Hippocampal formation (tissue), 2 donors: ENCODE data around the gene NDUFV1.

ENCODE experiments used
- DNase-seq, 2 donors: peaks; one replicate each; lab custom pipeline; 2025; lab: John Stamatoyannopoulos, UW

NDUFV1 gene

DNA sequence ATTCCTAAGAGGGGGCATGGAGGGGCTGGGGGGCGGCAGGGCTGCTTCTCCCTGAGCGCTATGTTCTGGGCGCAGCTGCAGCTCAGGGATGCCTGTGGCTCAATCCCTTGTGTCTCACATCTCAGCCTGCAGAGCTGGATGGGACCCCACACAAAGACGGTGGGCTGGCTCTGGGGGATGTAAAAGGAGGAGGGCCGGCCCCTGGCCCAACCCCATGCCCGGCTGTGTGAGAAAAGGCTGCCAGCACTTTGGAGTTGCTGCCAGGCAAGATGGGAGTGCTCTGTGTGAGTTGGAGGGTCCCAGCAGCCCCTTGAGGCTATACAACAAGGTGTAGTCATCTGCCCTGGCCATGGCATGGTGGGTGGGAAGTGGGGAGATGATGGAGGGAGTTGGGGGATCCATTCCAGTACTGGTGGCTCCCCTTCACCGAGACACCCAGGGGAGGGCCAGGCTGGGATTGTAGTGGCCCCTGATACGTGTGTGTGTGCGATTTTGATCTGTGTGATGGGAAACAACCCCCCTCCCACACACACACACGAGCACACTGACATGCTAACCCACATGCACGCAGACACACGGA, 34.1 kb downstream of the NDUFV1 start:
- no peak for DNase-seq

DNA sequence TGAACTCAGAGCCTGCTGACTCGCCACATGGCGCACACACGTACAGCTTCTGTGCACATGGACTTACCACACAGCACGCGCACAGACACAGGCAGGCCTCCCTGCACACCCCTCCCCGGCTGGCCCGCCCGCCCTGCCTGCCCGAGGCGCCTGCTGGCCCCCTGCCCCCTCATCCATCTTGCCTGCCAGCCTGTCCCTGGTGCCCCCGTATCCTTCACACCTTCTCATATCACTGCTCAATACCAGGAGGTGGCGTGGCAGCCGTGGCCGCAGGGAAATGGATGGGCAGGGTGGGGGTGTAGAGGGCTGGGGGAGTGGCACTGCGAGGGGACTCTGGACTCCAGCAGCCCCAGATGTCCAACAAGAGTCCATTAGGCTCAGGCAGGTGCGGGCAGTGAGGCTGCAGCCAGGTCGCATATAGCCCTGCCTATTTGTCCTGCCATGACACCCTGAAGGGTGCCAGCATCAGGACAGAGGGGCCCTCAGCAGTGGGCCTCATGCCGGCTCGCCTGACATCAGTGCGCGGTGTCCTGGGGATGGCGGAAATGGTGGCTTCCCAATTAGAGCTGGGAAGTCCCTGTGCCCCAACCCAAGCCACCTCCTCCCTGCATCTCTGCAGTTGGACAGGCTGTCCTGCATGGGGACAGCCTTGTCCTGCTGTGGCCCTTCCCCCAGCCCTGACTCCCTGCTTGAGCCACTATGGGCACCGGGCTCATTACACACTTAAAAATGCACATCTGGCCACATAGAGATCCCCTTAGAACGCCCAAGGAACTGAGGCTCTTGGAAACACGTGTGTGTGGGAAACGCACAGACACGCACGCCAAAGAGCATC, 34.8 kb downstream of the NDUFV1 start:
- no peak for DNase-seq

DNA sequence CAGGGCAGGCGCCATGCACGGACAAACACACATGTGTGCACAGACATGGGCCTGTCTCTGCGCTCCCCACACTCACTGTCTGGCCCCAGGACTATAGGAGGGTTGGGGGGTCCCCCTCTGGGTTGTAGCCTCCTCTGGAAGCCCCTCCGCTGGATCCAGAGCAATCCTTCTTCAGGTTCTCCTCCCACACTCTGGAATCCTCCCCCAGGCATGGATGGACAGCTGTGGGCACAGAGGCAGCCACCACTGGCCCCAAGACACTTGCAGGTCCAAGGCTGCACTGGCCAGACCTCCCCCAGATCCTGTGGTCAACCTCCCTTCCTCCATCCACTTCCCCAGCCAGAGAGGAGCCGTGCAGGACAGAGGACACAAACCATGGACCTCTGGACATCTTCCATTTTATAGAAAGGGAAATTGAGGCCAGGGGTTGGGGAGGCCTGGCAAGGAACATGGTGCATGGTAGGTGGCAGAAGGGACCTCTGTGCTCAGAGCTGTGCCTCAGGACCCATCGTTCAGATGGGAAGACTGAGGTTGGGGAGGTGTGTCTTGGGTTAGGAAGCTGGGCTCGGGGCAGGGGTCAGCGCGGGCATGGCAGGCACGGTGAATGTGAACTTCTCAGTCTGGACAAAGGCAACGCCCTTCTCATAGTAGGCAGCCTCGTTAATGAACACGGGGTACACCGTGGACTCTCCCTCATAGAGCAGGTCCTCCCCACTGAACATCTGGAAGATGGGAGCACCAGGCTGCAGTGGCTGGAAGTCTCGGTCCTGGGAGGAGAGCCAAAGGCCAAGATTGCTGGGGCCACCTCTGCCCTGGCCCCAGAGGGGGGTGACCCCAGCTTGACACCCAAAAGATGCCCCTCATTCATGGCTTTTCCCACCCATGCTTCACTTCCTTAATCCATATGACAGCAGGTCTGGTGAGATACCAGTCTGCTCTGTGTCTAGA, 35.7 kb downstream of the NDUFV1 start:
- DNase-seq, result no peak

DNA sequence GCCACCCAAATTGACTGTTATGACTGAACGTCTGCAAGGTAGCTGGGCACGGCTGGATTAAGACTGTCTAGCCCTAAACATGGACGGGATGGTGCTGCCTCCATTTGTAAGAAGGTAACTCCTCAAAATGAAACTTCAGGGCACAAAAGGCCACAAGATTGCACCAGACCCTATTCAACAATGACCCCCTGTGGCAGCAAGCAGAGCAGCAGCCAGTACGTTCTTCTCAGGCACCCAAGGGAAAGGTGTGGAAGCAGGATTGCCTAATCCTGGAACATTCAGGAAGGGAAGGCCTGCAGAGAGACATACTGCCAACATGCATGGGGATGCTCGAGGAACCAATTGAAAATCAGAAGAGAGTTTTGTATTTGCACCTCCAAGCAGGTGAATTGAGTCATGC, 37.3 kb downstream of the NDUFV1 start:
- no peak for DNase-seq

DNA sequence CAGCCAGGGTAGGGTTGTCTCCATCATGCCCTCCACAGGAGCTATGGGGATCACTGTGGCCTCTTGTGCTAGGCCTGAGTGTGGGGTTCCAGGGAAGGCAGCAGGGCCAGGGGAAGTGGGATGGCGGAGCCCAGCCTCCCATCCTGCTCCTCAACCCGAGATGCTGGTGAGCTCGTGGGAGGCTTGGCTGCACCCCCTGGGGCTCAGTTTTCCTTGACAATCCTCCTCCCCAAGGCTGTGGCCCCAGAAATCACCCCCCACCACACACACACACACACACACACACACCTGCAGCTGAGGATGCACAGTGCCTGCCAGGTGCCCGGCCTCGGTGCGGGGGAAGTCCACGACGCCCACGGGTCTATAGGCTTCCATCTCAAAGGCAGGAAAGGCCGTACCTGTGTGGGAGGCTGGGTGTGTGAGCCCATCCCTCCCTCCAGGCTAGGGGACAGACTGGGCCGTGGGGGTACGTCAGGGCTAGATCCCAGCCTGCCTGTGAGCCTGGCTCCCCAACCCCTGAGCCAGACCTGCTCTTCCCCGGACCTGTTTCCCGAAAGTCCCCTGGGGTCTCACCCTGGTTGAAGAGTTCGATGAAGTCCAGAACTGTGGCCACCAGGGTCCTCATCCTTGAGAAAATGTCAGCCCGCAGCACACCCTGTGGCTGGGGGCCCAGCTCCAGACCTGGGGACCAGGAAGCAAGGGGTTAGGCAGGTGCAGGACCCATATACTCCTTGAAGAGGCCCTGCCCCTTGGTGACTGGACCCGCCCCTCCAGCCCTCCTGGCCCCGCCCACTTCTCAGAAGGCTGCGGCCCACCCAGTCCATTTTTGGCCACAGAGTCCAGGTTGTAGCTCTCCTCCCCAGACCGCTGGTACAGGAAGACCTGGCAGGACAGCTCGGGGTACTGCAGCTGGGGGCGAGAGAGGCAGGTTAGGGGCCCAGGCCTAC, 38.0 kb downstream of the NDUFV1 start:
- no peak for DNase-seq

DNA sequence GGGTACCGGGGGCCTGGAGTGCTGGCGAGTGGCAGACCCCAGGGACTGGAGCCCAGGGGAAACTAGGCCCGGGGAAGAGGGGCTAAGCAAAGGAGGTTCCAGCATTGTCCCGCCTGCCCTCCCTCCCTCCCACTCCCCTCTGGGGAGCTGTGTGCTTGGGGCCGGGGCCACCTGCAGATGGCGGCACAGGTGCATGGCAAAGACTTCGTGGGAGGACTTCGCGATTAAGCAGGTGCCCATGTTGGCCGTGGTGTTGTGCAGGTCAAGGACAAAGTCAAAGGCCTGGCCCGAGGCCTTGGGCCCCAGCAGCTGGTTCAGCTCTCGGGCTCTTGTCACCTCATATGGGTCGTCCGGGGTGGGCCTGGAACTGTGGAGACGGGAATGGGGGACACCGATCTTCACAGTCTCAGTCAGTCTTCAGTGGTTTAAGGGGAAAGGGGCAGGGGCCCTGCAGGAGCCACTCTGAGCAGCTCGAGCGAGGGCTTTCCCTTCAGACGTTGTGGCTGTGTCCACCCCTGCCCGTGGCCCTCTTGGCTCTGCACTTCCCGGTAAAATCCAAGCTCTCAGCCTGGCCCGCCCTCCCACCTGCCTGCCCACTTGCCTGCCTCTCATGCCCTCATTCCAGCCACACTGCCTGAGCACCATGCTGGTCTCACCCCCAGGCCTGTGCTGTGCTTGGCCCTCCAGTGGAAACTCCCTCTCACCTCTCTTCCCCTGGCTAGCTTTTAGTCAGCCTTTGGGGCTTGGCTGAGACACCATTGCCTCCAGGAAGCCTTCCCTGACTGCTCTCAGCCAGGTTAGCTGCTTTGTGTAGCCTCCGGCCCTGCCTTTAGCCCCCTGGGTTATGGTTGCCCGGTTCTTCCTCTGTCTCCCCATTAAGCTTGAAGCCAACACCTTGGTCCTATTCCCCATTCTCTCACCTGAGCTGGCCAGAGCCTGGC, 39.1 kb downstream of the NDUFV1 start:
- no peak for DNase-seq

DNA sequence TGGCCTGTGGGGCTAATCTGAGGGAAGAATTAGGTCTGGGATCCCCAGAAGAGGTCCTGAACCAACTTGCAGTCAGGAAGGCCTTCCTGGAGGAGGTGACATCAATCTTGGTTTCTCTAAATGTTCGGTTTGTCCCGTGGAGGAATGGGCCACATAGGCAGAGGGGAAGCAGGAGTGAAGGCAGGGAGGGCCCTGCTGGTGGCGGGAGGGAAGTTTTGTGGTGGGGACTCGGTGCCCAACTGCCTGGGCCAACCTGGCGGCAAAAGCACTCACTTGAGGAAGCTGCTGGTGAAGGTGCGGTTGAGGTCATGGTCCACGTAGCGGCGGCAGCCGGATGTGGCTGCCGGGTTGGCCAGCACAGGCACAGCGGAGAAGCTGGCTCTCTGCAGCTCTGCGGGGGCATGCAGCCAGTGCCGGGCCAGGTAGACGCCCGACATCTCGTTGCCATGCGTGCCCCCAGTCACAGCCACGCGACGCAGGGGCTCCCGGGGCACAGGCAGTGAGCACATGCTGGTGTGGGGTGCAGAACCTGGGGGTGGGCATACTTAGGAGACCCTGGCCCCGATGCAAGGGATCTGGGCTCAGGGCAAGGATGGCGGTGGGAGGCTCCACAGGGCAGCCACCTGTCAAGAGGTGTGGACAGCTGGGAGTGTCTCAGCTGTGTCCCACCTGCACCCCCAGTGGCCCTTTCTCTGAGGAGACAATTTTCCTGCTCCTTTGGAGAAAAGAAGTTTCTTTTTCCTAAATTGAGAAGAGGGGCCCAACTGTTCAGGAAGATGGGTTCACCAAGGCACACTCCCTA, 40.0 kb downstream of the NDUFV1 start:
- DNase-seq, result no peak

DNA sequence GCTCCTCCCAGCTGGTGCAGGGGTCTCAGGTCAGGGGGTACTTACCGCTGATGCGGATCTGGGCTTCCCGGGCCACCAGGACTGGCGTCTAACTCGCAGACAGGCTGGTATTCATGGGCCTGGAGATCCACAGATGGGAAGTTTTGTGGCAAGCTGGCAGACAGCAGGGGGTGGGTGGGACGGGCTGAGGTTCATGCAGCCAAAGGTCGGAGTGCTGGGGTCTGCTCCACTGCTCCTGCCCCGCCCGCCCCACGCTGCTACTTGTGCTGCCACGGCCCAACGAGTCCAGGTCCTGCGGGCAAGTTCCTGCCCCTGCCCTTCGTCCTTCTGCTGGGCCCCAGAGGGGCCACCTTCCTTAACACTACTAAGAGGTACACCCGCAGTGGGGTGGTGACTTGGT, 40.7 kb downstream of the NDUFV1 start:
- DNase-seq, result no peak

DNA sequence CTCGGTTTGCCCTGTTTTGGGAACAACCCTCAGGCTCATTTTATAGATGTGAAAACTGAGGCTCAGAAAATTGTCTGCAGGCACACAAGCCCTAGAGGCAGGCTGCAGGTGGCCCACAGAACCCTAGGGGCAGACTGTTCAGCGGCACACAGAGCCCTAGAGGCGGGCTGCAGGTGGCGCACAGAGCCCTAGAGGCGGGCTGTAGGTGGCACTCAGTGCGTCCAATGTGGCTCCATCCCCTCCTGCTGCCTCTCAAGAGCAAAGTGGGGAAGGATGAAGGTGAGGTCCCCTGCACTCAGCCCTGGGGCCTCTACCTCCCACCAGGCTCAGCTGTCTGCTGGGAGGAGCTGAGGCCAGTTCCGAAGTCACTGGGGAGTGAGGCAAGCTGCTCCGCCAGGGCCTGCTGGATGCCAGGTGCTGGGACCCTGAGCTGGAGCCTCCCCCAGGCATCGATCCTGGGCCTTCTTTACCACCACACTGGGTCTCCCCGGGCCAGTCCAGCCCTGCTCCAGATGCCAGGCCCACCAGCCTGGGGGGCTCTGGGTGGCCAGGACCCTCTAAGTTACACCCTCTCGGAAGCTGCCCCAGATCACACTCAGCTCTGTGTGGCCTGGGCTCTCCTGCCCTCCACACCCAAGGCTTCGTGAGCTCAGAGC, 41.5 kb downstream of the NDUFV1 start:
- DNase-seq, result no peak

DNA sequence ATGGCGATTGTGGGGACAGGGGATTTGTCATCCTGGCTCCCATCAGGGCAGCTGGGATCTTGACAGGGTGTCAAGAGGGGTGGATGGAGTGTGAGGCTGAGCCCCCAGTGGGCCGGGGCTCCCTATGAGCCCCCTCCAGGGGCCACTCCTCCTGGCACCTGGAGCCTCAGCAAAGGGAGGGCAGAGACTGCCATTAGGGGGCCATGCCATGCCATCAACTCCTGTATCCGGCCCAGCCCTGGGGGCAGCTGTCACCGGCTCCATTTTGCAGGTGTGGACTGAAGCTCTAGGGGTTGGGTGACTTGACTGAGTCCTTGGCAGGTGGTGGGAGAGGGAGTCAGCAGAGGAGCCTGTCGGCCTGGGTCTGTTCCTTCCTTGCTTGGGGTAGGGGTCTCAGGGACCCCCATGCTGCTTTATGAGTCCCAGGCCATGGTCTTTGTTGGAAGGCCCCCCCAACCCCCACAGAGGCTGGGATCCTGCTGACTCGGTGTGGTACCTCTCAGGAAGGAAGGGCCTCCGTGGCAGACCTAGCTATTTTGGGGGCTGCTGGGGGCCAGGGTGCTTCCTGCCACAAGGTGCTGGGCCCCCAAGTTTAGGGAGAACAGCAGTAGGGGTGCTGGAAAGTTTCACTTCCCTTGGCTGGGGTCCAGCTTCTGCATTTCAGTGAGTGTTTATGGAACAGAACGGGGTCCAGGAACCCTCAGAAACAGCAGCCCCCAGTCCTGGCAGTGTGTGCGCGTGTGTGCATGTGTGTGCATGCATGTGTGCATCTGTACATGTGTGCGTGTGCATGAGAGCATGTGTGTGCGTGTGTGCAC, 42.3 kb downstream of the NDUFV1 start:
- DNase-seq, result no peak

DNA sequence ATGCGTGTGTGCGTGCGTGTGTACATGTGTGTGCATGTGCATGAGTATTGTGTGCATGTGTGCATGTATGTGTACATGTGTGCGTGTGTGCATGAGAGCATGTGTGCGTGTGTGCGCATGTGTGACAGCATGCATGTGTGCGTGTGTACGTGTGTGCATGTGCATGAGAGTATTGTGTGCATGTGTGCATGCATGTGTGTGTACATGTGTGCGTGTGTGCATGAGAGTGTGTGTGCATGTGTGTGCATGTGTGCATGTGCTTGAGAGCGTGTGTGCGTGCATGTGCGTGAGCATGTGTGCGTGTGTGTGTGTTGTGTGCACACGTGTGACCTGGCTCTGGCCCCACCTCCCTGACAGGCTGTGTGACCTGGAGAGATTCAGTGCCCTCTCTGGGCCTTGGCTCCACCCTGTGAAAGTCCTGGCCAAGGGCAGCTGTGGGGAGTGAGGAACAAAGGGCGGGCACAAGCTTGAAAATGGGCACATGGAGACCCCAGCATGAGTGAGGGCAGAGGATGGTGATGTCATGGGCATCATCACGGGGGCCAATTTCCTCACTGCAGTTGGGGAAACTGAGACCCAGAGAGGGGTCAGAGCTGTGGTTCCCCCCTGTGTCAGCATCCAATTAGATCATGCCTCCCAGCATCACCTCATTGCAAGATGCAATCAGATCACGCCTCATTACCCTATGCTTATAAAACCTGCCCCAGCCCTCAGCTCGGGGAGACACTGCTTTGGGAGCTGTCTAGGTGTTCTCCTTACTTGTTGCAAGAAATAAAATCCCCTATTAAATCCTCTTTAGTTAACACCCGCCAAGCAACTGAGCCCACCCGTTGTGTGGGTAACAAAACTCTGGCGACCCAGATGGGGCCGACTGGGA, 43.1 kb downstream of the NDUFV1 start:
- no peak for DNase-seq

DNA sequence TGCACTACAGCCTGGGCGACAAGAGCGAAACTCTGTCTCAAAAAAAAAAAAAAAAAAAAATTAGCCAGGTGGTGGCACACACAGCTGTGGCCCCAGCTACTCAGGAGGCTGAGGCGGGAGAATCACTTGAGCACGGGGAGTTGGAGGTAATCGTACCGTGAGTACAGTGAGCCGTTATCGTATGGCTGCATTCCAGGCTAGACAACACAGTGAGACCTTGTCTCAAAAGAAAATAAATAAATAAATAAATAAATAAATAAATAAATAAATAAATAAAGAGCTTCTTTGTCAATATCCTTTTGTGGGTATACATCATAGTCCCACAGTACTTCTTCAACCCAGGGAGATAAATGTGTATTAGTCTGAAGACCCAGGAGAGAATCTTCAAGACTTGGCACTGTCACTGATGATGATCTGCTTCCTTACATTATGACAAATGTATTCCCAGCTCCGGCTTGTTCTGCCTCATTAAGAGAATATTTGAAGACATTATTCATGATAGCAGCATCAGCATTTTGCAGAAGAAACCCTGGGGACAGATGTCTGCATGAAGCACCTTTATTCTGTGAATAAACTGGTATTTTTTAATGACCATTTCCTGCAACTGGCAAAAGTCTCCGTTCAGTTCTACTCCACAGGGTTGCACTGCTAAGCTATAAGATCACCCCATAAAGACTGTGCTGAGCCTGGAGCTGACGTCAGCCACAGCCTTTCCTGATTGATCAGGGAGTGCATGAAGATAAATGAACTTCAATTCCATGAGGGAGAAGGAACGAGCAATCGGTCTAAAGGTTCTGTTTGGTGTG, 45.4 kb downstream of the NDUFV1 start:
- no peak for DNase-seq

DNA sequence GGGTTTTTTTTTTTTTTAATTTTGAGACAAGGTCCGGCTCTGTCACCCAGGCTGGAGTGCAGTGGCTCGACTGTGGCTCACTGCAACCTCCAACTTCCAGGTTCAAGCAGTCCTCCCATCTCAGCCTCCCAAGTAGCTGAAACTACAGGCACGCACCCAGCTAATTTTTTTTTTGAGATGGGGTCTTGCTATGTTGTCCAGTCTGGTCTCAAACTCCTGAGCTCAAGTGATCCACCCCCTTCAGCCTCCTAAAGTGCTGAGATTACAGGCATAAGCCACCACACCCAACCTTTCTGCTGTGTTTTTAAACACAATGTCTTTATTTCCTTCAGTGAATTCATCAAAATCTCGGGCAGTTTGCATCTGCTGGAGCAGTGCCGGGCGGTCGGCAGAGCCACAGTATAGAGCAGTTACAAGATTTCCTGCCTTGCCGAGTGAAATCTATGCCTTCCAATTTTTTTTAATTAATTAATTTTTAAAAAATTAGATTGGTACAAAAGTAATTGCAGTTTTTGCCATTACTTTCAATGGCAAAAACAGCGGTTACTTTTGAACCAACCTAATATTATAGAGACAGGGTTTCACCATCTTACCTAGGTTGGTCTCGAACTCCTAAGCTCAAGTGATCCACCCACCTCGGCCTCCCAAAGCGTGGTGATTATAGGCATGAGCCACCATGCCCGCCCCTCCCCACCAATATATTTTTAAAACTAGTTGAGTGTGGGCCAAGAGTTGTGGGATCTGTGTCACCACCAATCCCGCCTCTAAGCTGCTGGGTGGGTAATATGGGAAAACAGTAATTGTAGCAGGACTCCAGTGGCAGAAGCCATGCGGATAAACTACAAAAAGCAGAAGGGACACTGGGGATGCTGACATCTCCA, 46.5 kb downstream of the NDUFV1 start:
- no peak for DNase-seq

DNA sequence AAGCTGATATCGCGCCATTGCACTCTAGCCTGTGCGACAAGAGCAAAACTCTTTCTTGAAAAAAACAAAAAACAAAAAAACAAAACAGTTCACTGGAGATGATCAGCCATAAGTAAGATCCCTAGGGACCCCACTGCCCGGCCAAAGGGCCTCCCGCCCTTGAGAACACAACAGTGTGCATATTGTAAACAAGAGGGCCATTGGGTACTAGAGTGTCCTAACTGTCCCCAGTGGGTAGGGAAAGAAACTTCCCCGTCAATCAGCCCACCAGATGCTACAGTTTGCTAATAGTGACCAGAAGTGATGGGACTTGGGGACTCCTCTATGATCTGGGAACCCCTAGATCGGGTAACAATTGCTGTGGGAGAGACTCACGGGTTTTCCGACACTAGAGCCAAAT, 47.5 kb downstream of the NDUFV1 start:
- DNase-seq, result no peak

DNA sequence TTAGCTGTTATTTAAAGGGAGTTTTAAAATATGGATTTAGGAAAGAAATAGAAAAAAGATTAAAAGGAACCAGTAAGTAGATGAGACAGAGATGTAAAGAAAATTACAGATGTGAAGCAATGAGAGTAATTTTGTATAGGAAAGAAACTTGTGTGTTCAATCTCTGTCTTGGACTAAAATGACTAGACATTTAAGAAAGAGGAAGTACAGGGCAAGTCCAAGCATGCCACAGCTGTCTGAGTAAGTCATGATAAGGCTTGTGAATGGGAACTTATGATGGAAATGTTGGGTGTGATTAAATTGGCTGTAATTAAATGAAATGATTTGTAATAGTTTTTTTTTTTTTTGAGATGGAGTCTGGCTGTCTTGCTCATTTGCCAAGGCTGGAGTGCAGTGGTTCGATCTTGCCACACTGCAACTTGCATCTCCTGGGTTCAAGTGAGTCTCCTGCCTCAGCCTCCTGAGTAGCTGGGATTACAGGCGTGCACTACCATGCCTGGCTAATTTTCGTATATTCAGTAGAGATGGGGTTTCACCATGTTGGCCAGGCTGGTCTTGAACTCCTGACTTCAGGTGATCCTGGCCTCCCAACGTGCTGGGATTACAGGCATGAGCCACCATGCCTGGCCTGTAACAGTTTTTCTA, 49.7 kb downstream of the NDUFV1 start:
- no peak for DNase-seq
